ENCODE measurements around the gene ZFAND3.
A peak's percentile ranks its signal among the peaks of the same experiment; 100 is the strongest.

The ZFAND3 gene

DNA sequence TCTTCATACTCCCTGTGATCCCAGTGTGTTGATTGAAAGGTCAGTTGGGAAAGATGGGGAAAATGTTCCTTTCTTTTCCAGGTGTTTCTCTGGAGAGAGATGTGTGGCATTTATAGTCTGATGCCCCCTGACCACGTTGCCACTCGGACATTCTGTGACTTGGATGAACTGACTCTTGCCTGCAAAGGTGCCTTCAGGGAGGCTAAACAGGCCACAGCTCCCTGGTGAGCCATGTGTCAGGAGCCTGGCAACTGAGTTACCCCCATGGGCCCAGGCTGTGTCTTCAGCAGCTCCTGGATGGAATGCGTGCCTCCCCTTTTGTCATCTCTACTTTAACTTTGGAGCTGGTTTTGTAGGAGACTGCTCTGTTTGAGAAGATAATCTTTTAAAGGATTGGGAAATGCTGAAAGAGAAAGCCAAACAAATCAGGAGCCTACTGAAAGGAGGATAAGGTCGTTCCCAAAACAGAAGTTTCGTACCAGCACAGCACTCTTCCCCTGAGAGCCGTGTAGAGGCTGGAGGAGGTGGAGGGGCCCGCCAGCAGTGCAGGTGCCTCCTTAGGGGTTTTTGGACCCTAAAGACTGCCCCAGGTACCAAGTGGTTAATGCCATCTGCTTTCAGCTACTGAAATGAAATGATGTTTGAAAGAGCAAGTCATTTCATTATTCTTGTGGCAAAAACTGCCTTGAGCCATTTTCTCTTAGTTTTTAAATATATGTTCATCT, 322.8 kb downstream of the ZFAND3 start:
- DNase-seq = no peak

DNA sequence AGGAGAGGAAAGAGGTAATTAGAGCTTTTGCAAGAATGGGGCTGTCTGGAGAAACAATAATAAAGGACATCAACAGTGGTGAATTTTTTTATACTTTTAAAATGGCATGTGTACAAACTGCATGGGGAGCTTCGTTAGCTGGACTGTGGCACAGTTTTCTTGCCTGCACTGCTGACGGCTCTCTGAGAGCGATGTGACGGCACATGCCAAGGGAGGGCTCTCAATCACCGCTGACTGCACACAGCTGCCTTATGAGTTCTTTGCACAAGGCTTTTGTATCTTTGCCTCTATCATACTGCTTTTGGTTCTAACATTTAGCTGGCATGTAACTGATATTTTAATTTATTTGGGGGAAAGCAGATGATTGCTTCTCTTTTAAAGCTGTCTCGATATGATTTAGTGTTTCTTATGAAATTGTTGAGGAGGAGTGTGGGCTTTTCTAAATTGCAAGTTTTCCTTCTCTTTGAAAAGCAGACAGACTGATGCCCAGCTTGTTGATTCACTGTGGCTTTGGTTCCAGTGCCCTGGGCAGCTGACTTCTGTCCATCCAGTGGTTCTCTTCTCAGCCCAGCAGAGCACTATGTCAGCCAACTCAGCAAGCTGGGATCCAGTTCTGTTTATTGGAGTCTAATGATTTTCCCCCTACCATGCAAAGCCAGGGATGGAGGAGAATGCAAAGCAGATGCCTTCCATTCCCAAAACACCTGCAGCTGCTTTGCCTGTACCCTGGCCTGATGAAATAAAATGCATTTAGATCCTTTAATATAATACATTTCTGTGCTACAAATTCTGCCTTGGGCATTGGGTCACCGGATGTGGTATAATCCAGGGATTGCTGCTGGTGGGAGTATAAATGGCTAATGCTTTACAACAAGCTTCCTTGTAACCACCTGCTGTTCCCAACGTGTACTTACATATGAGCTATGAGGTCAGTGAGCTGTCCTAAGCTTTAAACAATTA, 323.9 kb downstream of the ZFAND3 start:
- no peak for DNase-seq

DNA sequence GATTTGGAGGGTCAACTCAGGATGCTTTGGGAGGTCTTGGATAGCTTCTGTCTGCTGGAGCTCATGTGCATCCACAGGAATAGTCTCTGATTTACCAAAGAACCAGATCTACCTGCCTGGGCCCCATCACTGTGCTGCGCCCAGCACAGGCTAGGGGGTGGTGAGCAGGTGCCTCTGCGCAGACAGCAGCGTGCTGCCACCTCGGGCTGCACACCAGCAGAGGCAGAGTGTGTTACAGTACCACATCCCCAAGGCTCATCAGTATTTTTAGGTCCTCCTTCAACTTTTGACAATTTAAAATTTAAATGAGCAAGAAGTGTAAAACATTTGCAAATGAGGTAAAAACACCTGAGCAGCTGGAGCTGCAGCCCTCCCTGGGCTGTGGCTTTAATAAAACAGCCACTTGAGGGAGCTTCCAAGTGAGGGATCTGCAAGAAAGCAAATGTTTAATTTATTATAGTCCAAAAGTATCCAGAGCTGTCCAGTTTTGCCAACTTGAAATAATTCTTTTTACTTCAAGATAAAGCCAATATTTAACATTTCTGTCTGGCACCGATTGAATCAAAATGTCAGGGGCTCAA, 324.9 kb downstream of the ZFAND3 start:
- no peak for DNase-seq

DNA sequence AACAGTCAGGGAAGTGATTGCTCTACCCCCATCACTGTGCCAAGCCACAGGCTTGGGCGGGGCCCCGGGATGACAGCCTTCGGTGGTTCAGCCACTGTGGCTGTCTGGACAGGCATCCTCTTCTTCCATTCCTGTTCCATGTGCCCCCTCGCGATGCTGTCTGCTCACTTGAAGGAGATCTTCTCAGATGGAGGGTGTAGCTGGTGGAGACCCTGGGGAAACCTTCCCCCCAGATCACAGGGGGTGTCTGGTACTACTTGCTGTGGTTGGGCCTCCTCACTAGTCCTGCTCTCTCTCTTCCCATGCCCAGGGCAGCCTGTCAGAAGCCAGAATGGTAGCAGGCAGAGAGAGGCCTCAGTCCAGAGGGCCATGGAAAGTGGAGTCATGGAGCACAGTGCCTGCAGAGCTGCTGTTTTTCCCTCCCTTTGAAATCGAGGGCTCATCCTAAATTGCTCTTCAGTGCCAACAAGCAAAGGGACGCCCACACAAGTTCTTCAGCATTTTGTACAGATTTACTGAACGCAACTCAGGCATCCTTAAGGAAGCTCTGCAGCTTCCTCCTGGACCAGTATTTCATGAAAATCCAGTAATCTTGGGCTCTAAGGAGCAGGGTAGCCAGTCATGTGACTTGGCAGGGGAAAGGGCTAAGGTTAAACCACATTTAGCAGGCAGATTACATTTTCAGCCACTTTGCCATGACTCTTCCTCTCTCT, 326.6 kb downstream of the ZFAND3 start:
- DNase-seq = no peak

DNA sequence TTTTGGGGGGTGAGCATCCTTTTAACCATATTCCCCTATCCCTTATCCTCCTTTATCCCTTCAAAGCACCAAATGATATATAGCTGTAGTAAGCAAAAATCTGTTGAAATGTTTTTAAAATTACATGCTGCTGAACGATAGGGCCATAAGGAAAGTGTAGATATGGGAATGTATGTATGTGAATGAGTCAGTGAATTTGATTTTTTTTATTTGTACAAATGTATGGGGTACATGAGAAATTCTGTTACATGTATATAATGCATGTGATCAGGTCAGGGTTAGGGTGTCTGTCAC, 327.2 kb downstream of the ZFAND3 start:
- no peak for DNase-seq

DNA sequence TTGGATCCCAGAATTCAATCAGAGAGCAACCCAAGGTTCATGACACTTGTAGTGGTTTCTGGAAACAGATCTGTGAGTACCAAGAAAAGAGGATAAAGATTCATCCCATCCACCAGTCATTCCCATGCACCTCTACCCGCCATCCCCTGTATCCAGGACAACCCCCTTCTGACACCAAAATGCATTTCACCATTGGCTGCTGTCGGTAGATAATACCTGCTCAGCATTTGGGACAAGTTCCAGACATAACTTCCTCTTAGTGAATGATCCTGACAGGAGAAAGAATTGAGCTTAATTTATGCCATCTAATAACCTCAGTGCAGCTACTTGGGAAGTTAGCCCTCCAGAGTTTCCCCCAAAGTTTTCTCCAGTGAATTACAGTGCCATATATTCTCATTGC, 329.1 kb downstream of the ZFAND3 start:
- DNase-seq = no peak

DNA sequence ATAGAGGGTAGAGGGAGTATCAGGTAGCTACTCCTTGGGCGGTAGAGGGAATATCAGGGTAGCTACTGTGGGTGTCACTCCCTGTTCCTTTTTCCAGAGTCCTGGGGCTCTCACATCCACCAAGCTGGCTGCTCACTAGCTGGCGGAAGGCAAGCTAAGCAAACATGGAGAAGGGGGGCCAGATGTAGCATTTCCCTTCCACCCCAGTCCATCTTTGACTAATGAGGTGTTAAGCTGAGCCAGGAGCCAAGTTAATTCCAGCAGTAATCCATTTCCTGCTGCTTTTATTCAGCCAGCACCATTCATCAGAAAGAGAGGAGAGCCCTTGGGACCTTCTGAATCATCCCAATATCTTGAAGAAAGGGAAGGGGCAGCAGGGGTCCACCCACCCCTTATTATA, 330.0 kb downstream of the ZFAND3 start:
- DNase-seq = no peak

DNA sequence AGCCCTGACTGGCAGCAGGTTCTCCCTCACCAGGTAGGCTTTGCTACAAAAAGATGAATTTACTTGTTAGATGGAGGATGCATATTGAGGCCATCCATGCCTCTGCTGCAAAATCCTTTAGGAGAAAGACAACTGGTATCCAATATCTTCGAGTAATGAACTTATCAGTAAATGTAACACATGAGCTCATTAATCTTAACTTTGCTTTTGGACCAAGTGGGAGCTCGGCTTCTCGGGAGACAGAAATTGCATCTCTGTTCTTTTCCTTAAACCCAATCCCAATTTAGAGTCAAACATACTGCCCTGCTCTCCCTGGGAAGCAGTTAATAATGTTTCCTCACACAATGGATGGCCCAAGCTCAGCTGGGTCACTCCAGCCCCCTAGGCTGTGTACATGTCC, 330.5 kb downstream of the ZFAND3 start:
- no peak for DNase-seq

DNA sequence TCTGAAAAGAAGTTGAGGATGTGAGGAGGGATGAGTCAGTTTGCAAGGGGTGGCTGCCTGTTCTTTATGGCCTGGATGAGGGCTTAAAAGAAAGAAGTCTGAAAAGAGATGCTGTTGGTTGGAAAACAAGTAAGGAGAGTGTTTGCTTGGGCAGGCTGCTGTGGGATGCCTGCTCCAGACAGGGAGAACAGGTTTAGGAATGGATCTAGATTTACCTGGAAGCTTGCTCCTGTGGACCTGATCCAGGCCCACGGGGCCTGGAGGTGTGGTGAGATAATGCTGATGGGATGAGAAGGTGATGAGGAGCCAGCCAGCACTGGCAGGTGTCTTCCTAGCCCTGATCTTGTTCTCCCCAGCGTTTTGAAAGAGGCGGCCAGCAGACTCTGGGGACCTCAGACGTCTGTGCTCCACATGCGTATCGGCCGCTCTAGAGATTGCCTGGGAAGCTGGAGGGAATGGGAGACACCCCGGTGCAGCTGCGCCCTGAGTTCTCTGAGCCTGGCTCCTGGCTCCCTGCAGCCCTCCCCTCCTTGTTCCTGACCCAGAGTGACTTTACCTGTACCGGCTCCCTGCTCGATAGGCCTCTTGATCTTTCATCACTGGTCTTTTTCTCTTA, 331.3 kb downstream of the ZFAND3 start:
- no peak for DNase-seq

DNA sequence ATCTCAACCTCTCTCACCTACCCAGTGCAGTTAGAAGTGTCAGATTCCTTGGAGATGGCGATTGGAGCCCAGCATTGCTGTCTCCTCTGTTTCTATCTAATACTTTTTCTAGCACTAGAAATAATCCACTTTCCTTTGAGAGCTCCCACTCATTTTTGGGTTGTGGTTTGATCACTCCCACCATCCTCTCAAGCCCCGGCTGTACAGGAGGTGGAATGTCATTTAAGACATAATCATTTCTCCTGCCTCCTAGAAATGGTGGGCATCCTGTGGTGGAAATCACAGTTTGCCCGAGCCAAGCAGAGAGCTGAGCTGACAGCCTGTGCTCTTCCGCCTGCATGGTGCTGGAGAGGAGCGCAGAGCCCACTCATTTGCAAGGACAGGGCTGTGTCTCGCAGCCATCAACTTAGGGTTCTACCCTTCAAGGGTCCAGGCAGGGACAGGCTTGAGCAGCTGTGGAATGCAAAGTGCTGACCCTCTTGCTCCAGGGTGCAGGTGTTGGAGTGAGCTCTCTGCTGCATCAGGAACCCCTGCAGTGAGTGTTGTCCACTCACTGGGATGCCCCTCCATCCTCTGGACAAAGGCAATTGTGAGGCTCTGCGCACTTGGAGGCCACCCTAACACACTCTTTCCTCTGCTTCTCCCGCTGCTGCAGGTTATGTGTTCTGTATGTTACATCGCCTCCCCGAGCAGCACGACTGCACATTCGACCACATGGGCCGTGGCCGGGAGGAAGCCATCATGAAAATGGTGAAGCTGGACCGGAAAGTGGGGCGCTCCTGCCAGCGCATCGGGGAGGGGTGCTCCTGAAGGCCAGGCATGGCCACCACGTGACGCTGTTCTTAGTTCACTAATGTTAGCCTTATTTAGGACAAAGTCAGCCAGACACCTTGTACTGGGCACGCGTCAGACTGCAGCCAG, 332.3 kb downstream of the ZFAND3 start:
- DNase-seq = no peak

DNA sequence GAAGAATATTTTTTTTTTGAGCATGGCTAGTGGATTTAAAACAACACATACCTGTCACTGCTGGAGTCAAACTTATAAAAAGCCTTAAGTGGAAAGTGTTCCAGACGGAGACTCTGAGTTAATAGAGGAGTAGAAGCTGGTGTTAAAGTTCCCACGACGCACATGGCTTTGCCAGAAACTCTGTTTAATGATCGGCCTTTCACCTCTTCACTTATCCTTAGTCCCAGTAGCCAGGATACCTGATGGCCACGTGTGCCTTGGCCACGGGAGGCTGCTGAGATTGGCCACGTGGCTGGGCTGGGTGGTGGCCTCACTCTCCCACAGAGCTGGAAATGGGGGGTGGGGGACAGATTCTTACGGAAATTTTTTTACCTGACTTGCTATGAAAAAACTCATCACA, 333.1 kb downstream of the ZFAND3 start:
- DNase-seq = no peak

DNA sequence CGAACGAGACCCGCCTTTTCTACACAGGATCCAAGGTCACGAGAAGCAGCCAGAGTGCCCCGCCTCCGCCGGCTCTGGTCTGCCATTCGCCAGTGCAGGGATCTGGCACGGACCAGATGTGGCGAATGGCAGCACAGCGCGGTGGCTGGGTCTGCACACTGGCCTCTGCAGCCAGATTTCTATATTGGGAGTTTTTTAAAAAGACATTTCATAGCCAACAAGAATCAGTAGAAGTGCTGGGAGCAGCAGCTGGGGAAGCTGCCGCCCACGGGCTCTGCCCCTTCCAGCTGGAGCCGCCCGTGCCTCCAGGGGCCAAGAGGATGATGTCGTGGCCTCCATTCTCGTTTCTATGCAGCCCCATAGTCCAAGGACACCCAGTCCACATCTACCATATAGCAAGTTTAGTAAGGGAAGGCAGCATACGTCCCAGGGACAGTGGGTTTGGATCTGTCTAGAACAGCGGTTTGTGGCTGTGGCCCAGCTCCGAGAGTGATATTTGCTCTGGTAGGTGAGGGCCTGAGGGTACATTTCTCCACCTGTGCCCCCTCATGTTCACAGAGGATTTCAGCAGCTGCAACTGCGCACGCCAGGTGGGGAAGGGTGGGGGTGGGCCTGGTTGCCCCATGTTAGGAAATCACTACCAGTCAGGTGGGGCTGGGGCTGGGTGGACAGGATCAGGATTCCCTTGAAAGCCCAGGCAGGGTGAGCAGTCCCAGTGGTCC, 333.7 kb downstream of the ZFAND3 start:
- DNase-seq = no peak

DNA sequence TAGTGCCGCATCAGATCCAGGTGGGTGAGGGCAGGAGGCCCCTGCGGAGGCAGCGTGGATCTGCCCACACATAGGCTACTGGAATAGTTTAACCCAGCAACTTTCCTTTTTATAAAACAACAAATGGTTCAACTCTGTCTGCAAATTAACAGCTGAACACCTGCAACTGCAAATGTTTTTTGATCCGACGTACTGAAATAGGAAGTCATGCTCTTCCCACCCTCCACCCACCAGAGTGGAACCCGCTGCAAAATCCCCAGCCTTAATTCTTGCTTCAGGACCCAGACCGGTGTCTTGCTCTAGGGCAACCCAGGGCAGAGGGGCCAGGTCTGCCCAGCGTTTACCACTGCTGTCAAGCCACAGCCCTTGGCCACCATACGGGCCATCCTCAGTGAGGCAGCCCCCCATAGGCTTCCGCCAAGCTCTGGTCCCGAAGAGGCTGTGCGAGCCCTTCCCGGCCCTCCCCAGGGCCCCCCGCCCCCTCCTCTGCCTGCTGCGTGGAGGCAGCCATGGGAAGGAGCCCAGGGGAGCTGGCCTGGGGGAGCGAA, 334.3 kb downstream of the ZFAND3 start:
- DNase-seq = no peak

DNA sequence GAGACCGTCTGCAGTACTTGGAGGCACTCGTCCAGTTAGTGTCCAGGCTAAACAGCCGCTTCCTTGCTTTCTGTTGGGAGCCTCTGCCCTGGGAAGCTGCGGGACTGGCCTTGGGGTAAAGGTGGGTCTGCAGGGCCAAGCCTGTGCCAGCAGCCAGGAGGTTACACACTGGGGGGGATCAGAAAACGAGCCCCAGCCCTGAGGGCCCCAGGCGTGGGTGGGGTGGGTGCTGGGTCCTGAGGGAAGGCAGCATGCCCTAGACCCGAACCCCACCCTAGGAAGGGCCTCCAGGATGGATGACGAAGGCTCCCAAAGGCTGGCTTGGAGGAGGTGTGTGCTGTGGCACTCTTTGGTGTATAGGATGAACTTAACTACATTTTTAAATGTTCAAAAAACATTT, 335.2 kb downstream of the ZFAND3 start:
- DNase-seq = no peak

DNA sequence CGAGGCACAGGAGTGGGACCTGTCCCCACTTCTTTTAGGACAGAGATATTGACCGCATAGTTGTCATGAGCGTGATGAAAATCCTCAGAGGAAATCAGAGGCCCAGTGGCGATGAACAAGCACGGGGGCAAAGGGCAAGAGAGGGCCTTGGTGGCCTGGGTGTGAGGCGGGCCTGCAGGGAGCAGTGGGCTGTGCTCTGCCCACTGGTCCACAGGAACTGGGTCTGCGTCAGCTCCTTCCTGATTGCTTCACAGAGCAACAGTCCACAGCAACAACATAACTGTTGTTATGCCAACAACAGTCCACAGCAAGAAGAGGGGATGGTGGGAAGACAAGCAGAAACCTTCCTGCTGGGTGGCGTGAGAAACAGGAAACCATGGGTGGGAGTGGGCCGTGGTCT, 335.6 kb downstream of the ZFAND3 start:
- peak; percentile 13 for DNase-seq

DNA sequence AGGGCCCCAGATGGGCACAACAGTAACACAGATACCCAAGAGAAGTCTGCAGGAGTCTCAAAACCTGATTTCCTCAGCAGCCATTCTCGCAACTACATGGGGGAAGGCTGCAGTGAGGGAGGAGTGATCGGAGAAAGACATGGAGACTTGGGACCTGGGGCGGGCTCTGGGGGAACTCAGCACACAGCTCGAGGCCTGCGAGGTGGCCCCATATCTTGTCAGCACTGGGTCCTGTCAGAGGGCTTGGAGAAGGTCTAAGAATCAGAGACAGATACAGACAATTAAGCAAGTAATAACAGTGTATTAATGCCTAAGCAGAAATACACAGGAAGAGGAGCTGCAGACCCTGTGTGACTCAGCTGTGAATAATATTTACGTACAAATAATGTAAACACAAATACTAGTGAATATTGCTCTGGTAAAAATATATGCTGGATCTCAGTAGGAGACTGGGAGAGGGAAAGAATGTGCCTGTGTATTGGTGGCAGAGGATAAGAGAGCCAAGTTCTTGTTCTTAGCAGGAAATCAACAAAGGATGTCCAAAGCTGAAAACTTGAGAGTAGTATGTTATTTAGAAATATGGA, 336.2 kb downstream of the ZFAND3 start:
- peak; percentile 16 for DNase-seq

DNA sequence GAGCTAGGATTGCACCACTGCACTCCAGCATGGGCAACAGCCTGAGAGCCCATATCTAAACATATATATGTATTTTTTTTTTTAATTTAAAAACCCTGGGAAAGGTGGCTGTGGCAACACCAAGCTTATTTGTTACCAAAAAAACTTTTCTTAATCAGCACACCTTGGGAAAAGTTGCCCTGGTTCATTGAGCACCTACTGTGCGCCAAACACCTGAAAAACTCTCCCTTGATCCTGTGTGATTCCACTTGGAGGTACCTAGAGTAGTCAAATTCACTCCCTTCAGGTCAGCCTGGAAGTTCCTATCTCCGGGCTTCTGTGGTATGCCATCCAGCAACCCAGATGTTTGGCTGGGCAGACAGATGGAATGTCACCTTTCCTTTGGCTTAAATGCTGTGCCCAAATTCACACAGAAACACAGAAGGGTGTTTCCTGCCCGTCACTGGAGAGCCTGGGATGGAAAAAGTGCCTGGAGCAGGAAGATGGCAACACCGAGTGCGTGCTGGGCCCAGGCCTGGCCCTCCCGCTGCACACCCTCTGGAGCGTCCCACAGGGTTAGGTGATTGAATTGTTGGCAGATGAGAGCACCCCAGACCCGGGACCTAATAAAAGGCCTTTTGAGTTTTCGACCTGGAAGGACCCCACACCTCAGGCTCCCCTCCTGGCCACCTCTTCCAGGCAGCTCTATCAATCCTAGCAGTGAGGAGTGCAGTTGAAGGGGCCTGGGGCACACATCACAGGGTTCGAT, 337.5 kb downstream of the ZFAND3 start:
- DNase-seq = no peak

DNA sequence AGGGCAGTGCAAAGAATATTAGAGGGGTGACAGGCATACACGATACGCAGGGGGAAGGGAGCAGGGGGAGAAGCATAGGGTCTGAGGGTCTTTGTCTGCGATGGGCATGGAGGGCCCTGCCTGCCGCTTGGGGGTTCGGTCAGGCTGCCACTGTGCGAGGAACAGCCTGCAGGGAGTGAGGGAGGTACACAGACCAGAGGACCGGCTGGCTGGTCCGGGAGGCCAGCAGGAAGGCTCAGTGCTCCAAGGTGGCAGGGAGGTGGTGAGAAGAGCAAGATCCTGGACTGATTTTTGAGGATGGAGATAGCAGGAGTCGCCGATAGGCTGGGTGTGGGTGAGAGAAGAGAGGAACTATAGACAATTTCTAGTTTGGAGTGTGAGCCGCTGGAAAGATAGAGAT, 338.4 kb downstream of the ZFAND3 start:
- no peak for DNase-seq

DNA sequence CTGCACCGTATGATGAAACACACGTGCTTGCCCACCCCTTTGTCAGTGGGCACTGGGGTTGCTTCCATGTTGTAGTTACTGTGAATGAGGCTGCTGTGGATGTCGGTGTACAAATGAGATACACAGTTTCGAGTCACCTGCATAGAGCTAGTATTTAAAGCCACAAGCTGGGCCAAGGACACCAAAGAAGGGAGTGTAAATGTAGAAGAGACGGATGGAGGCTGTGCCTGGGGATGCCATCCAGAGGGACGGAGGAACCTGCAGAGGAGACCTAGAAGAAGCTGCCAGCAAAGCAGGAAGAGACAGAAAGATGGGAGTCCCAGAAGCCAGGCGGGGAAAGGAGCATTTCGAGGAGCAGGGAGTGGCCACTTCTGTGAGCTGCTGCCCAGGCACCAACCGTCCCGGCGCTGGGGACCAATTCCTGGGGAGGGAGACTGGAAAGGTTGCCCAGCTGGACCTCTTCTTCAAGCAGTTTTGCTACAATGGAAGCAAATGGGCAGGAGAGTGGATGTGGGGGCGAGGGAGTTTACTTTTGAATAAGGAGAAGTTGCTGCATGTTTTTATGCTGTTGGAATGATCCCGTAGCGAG, 339.3 kb downstream of the ZFAND3 start:
- DNase-seq = no peak

Data from DMS53 (cell line).